Psoas muscle (tissue), 8 donors: ENCODE results near the gene TMEM255B. TPM values are rescaled to one million over a fixed set of nuclear protein-coding genes. Genes with fewer than 3 reads are reported as not detected.

Source experiments
- ATAC-seq, 4 donors: fragments of 200-7000 bp; cut with Tn5 transposase; one replicate each; pipeline ENCODE4 v1.9.1; 2020; ENCODE audit warnings: moderate library complexity in 3 of 4, mild to moderate bottlenecking in 2 of 4
- DNase-seq, 2 donors: peaks; one replicate each; pipeline ENCODE4 v3.0.0-alpha.2; 2020
- H3K27ac ChIP-seq: fragments of 200-600 bp; one replicate; pipeline ENCODE4 v1.8.0; 2022
- H3K27me3 ChIP-seq, 3 donors: fragments of 200-600 bp in 1 of 3; one replicate each; pipeline versions ENCODE4 v1.6.1 to v1.8.0; 2013 to 2022; ENCODE audit warnings: low read length in 2 of 3, mild to moderate bottlenecking in 2 of 3, moderate library complexity in 1 of 3; ENCODE audit not compliant: insufficient read depth in 3 of 3
- H3K36me3 ChIP-seq, 2 donors: fragments of 200-600 bp in 1 of 2; one replicate each; pipeline versions ENCODE4 v1.6.1 to v1.8.0; 2013 to 2022; ENCODE audit warnings: low read depth in 1 of 2, mild to moderate bottlenecking in 1 of 2, moderate library complexity in 1 of 2; ENCODE audit not compliant: insufficient read depth in 1 of 2
- H3K4me1 ChIP-seq: fragments of 200-600 bp; one replicate; pipeline ENCODE4 v1.8.0; 2022
- H3K4me3 ChIP-seq: fragments of 200-600 bp; one replicate; pipeline ENCODE4 v1.8.0; 2022; ENCODE audit warnings: mild to moderate bottlenecking
- H3K9me3 ChIP-seq: fragments of 200-600 bp; one replicate; pipeline ENCODE4 v1.8.0; 2022
- WGBS, 3 donors: extraction: QIAGEN DNeasy Blood & Tissue Kit; methylation state at CpG; one replicate each; pipeline versions ENCODE4 v1.1.6 to v1.1.7; 2013; 5-methylcytosine and 5-hydroxymethylcytosine counted together
- intact Hi-C, 2 donors: fragments of 100-400 bp; cut with DNase I; formaldehyde crosslinking; loops; one replicate each; pipeline versions ENCODE4 v1.11.0 to v1.14.2; 2022
- polyA plus RNA-seq, 3 donors: library from polyadenylated mRNA; stranded (reverse); fragments of 200-250 nt; gene quantifications; one replicate each; pipeline ENCODE4 v1.2.3, GENCODE V29; 2013
- total RNA-seq, 4 donors: library from RNA; stranded (reverse); fragmentation: NEBNext Ultra II Directional in 2 of 4; extraction: Animal tissue kit (Norgen Biotek cat#: 25700) in 2 of 4; gene quantifications; one replicate each; pipeline versions ENCODE4 v1.2.1 to v1.2.4, GENCODE V29; 2021 to 2023
- TF ChIP-seq, protein P1 (sequence below): fragments of 200-600 bp; IDR thresholded peaks from one replicate; pipeline ENCODE4 v1.8.0; 2022; ENCODE audit warnings: antibody characterized with exemption
- donor health status: healthy with polysubstance abuse.
- donor health status: DM: no; HTN: no; CAD: no; lungs with moderate emphysema.
- donor health status: Bipolar disorder and iron deficiency.
- donor health status: healthy.
- donor health status: DM: yes; HTN: yes; CAD: no.
- donor health status: DM: no; HTN: no; CAD: no.
- donor health status: DM: no; HTN: no; CAD: no.
- donor health status: DM: yes; HTN: yes; CAD: no.

TMEM255B gene
- total and polyA plus RNA-seq, 7 donors = 0.45 to 5.1 (median 2.1) TPM

DNA sequence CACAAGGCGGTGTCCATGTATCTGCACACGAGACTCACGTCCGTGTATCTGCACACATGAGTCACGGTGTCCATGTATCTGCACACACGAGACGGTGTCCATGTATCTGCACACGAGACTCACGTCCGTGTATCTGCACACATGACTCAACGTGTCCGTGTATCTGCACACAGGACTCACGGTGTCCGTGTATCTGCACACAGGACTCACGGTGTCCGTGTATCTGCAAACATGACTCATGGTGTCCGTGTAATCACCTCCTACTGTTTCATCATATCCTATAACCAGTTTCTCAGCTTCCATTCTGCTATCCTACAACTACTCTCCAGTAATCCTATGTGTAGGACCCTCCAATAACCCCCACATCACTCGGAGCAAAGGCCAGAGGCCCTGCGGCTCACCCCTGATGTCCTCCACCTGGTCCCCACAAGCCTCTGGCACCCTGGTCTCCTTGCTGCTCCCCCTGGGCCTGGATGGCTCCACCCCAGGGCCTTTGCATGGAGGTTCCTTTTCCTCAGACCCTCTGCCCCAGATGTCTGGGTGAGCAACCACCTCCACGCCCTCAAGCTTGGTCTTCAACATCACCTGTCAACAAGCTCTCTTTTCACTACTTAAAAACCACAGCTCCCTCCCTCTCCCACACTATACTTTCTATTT, 2.5 kb upstream of the TMEM255B start:
- TF ChIP-seq, protein P1, sequence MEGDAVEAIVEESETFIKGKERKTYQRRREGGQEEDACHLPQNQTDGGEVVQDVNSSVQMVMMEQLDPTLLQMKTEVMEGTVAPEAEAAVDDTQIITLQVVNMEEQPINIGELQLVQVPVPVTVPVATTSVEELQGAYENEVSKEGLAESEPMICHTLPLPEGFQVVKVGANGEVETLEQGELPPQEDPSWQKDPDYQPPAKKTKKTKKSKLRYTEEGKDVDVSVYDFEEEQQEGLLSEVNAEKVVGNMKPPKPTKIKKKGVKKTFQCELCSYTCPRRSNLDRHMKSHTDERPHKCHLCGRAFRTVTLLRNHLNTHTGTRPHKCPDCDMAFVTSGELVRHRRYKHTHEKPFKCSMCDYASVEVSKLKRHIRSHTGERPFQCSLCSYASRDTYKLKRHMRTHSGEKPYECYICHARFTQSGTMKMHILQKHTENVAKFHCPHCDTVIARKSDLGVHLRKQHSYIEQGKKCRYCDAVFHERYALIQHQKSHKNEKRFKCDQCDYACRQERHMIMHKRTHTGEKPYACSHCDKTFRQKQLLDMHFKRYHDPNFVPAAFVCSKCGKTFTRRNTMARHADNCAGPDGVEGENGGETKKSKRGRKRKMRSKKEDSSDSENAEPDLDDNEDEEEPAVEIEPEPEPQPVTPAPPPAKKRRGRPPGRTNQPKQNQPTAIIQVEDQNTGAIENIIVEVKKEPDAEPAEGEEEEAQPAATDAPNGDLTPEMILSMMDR = no peak
- 93 to 95% (median 94%) methylated on average over 20 of the region's 20 CpGs for WGBS, 3 donors
- H3K4me3 ChIP-seq = no peak overlapping the region

DNA sequence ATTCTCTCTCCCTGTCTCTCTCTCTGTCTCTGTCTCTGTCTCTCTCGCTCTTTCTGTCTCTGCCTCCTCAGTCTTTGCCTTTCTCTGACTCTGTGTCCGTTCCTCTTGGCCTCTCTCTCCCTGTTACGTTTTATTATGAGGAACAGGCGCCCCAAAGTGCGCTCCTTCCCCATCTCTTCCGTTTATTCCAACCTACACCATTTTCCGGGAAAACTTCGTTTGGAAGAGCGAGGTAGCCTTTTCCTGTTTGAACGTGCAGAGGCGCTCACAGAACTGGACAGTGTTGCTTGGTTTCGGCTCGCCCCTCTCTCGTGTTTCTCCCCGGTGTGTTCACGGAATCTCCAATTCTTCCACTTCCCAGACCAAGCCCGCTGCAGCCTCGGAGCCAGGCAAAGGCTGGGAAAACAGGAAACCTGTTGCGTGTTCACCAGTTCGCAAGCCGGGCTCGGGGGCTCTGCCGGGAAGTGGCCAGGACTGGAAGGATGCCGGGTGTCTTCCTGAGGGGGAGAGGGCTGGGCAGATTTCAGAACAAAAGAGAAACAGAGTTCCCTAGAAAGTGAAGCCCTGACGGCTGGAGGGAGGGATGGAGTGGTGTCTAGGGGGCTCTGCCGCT, 605 bp downstream of the TMEM255B start:
- H3K4me3 ChIP-seq = peak overlapping the region; percentile 71
- H3K9me3 ChIP-seq = no peaks in the 10 kb centered on the region
- TF ChIP-seq, protein P1 = no peak
- ATAC-seq = peak; percentile 9 to 30 (median 23)
- H3K4me1 ChIP-seq = no peaks in the 10 kb centered on the region
- DNase-seq = peak in 1 of 2 donors; percentile 38
- no peak overlapping the region for H3K27ac ChIP-seq
- WGBS, 3 donors = 2% methylated on average over 26 of the region's 26 CpGs
- intact Hi-C loops = no loop called here
- H3K27me3 ChIP-seq = peaks cover 0 to 43% (median 9%) of the 10 kb centered on the region in 3 donors
- no peaks in the 10 kb centered on the region for H3K36me3 ChIP-seq

More for the DNA sequence above, 2.5 kb upstream of the TMEM255B start:
- Histone ChIP-seq H3K36me3 (no peaks in the 10 kb centered on the region), H3K27ac (no peak overlapping the region), H3K27me3 (peaks cover 0 to 58% (median 8%) of the 10 kb centered on the region in 3 donors), H3K4me1 (no peaks in the 10 kb centered on the region), H3K9me3 (no peaks in the 10 kb centered on the region)
- DNase-seq (no peak), ATAC-seq (no peak)
- intact Hi-C loops = no loop called here

DNA sequence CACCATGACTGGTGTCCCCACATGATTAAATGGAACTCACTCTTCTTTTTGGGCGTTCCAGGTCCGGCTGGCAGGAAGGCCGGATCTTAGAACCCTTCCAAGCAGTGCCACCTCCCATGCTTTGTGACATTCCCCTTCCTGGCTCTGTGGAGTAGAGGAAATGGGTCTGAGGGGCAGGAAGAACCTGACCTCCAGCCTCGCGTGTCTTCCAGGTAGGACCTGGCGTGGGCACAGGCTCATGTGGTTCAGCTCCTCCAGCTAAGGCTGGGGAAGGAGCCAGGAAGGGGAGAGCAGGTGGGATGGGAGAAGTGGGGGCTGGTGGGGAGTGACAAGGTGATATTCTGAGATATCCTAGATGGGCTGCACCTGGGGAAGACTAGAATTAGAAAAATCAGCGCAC, 2.1 kb downstream of the TMEM255B start:
- Histone ChIP-seq H3K27me3 (peaks cover 0 to 34% (median 9%) of the 10 kb centered on the region in 3 donors), H3K4me3 (no peak overlapping the region), H3K36me3 (no peaks in the 10 kb centered on the region), H3K4me1 (no peaks in the 10 kb centered on the region), H3K9me3 (no peaks in the 10 kb centered on the region), H3K27ac (no peak overlapping the region)
- no peak for DNase-seq
- intact Hi-C loops = no loop called here
- WGBS, 3 donors = 76 to 80% (median 79%) methylated on average over 7 of the region's 7 CpGs
- TF ChIP-seq, protein P1 = no peak
- no peak for ATAC-seq

DNA sequence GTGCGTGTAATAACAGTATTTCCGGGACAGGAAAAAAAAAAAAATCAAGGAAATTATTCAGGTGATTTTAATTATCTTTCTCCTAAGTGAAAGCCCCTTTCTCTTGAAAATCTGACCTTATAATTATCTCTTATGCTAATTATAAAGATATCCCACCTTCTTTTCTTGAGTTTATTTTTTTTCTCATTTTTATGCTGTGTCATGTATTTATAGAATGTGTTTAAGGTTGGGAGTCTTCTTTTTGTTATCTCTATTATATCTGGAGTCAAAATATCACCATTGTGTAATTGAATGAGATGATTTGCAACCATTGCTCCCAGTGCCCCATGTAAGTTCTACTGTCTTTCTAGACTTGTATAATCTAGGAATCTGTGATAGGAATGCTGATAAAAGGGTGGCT, 3.0 kb downstream of the TMEM255B start:
- Histone ChIP-seq H3K27me3 (peaks cover 0 to 34% (median 9%) of the 10 kb centered on the region in 3 donors), H3K4me1 (no peaks in the 10 kb centered on the region), H3K4me3 (no peak overlapping the region), H3K27ac (no peak overlapping the region), H3K36me3 (no peaks in the 10 kb centered on the region), H3K9me3 (no peaks in the 10 kb centered on the region)
- intact Hi-C loops = no loop called here
- TF ChIP-seq, protein P1 = no peak
- ATAC-seq = no peak
- 78 to 81% (median 80%) methylated on average over 2 of the region's 2 CpGs for WGBS, 3 donors
- no peak for DNase-seq
